ENCODE data around the gene GORAB. TPM values are rescaled to one million over a fixed set of nuclear protein-coding genes. Genes with fewer than 3 reads are reported as not detected.

The GORAB gene
- total and polyA plus RNA-seq, 10 of the 15 experiments (the other 5 are each of a cell fraction or from before 2014, with no cell fraction given): 5.5 to 38.6 (median 10.3) TPM

GRCh38 chr1:170558731-170559130 lies 26.8 kb downstream of the GORAB start:
- H3K4me3 ChIP-seq: no peak overlapping the region

More at GRCh38 chr1:170558731-170559130, 26.8 kb downstream of the GORAB start:
- ChIA-PET CTCF (no interaction called here), SMC1A (ENCODE audit: uncharacterized antibody, unreplicated experiment) (no interaction called here), RAD21 (ENCODE audit: unreplicated experiment) (no interaction called here), POLR2A (no interaction called here)
- no peaks in the 10 kb centered on the region for H4K20me1 ChIP-seq (ENCODE audit: control insufficient read depth, insufficient read depth)
- no TSS peak for BruUV-seq (replicated peaks)
- FAIRE-seq: no peak
- no peaks in the 10 kb centered on the region; the same call in 2 of the 3 replicates for H3K9me3 ChIP-seq (replicated peaks; ENCODE audit: control insufficient read depth, insufficient read depth, low read length)
- no peak overlapping the region for H3K4me2 ChIP-seq (ENCODE audit: control insufficient read depth, insufficient read depth)
- H3K9ac ChIP-seq (ENCODE audit: control insufficient read depth, insufficient read depth, low read length): no peak overlapping the region
- no peak for ATAC-seq
- H3K4me1 ChIP-seq (ENCODE audit: control insufficient read depth, insufficient read depth, low read length): no peaks in the 10 kb centered on the region; the same call in 1 of the 2 replicates
- H3K36me3 ChIP-seq (ENCODE audit: control insufficient read depth in 2 of 2, insufficient read depth in 2 of 2, low read length in 1 of 2): peaks cover 0 to 7% of the 10 kb centered on the region in 2 experiments; a peak in 2 of 4 replicates
- in situ Hi-C loops (cut with MboI) (no loop called here), intact Hi-C loops (cut with micrococcal nuclease; ENCODE audit: unreplicated experiment) (no loop called here)
- no peak overlapping the region for H2AFZ ChIP-seq (ENCODE audit: control insufficient read depth, low read depth, low read length)
- H3K27ac ChIP-seq (ENCODE audit: control insufficient read depth, insufficient read depth): no peak overlapping the region
- no peak for DNase-seq (ENCODE audit: low read depth, low spot score)
- WGBS (ENCODE audit: insufficient coverage, insufficient replicate concordance, low lambda C conversion rate, missing lambda C conversion rate): 59% methylated on average over 5 of the region's 5 CpGs
- no peaks in the 10 kb centered on the region for H3K79me2 ChIP-seq (ENCODE audit: control insufficient read depth, insufficient read depth, low read length)
- TF ChIP-seq SIN3A (IDR thresholded peaks at IDR 0.05; ENCODE audit: low read depth, low read length): no peak
- TF ChIP-seq JUNB (IDR thresholded peaks at IDR 0.05): no peak
- no peak for TF ChIP-seq HDGF (IDR thresholded peaks at IDR 0.05)
- TF ChIP-seq DPF2 (IDR thresholded peaks at IDR 0.05): no peak
- TF ChIP-seq SREBF1 (IDR thresholded peaks at IDR 0.05; ENCODE audit: low read length): no peak
- no peak for TF ChIP-seq ZSCAN29 (IDR thresholded peaks at IDR 0.05)
- TF ChIP-seq IRF3 (IDR thresholded peaks at IDR 0.05): no peak
- TF ChIP-seq JUND (IDR thresholded peaks at IDR 0.05; ENCODE audit: low read depth, low read length): no peak
- no peak for TF ChIP-seq RELA (IDR thresholded peaks at IDR 0.05; ENCODE audit: borderline replicate concordance, partially characterized antibody)
- no peak for TF ChIP-seq MEF2B (IDR thresholded peaks at IDR 0.05; ENCODE audit: partially characterized antibody, poor library complexity, severe bottlenecking)
- TF ChIP-seq SMC3 (IDR thresholded peaks at IDR 0.05; ENCODE audit: borderline replicate concordance, low read length): no peak
- TF ChIP-seq PML (IDR thresholded peaks at IDR 0.05; ENCODE audit: low read length): no peak
- TF ChIP-seq CHD2 (IDR thresholded peaks at IDR 0.05; ENCODE audit: borderline replicate concordance, low read depth, low read length): no peak
- TF ChIP-seq MTA2 (IDR thresholded peaks at IDR 0.05; ENCODE audit: low read depth): no peak
- no peak for TF ChIP-seq MYC (IDR thresholded peaks at IDR 0.05; ENCODE audit: insufficient read depth, insufficient read length, insufficient replicate concordance, low read length, severe bottlenecking)
- TF ChIP-seq E2F4 (IDR thresholded peaks at IDR 0.05; ENCODE audit: low read depth, low read length): no peak
- TF ChIP-seq BMI1 (IDR thresholded peaks at IDR 0.05; ENCODE audit: borderline replicate concordance): no peak
- TF ChIP-seq RB1 (IDR thresholded peaks at IDR 0.05; ENCODE audit: borderline replicate concordance): no peak
- TF ChIP-seq POLR2A (IDR thresholded peaks at IDR 0.05; ENCODE audit: low read depth, low read length): no peak
- H3K27me3 ChIP-seq (replicated peaks in 1 of 2; ENCODE audit: control insufficient read depth in 2 of 2, insufficient read depth in 2 of 2, low read length in 1 of 2): no peaks in the 10 kb centered on the region
